Right lobe of liver (tissue), 6 donors: ENCODE measurements around the gene CHMP6. TPM values are rescaled to one million over a fixed set of nuclear protein-coding genes. Genes with fewer than 3 reads are reported as not detected.

Source experiments
- ATAC-seq, 4 donors: fragments of 200-7000 bp; cut with Tn5 transposase; one replicate each; pipeline ENCODE4 v1.9.1; 2020; ENCODE audit warnings: mild to moderate bottlenecking in 4 of 4, moderate library complexity in 4 of 4
- DNase-seq, 3 donors: peaks; one replicate each; pipeline ENCODE4 v3.0.0-alpha.2; 2020
- H3K27ac ChIP-seq, 3 donors: fragments of 200-600 bp; one replicate each; pipeline ENCODE4 v1.8.0; 2022
- H3K27me3 ChIP-seq, 2 donors: fragments of 200-600 bp; one replicate each; pipeline ENCODE4 v1.8.0; 2022
- H3K36me3 ChIP-seq, 4 donors: fragments of 200-600 bp; sonication (generic) in 1 of 4; one replicate each; pipeline versions ENCODE4 v1.5.1 to v1.8.0; 2017 to 2022; ENCODE audit warnings: control low read depth in 1 of 4
- H3K4me1 ChIP-seq, 4 donors: fragments of 200-600 bp; sonication (generic) in 1 of 4; one replicate each; pipeline versions ENCODE4 v1.5.1 to v1.8.0; 2017 to 2022; ENCODE audit warnings: control low read depth in 1 of 4
- H3K4me3 ChIP-seq, 3 donors: fragments of 200-600 bp; one replicate each; pipeline ENCODE4 v1.8.0; 2022
- H3K9me3 ChIP-seq, 4 donors: fragments of 200-600 bp; sonication (generic) in 1 of 4; one replicate each; pipeline versions ENCODE4 v1.5.1 to v1.8.0; 2017 to 2022; ENCODE audit warnings: control low read depth in 1 of 4
- POLR2A ChIP-seq: fragments of 450-650 bp; IDR thresholded peaks from one replicate; pipeline ENCODE4 v1.6.1; 2017; ENCODE audit warnings: antibody characterized with exemption, mild to moderate bottlenecking
- WGBS: methylation state at CpG from one replicate; pipeline ENCODE4 v1.1.6; 2018; ENCODE audit warnings: low coverage, low lambda C conversion rate; ENCODE audit not compliant: insufficient coverage; ENCODE audit errors: missing lambda C conversion rate; 5-methylcytosine and 5-hydroxymethylcytosine counted together
- intact Hi-C, 2 donors: fragments of 100-400 bp; cut with DNase I; formaldehyde crosslinking; loops; one replicate each; pipeline versions ENCODE4 v1.11.2 to v1.14.1; 2022
- total RNA-seq, 6 experiments: library from RNA; depleted of rRNA in 2 of 6; stranded (reverse); fragments of >200 nt in 2 of 6; fragmentation: NEBNext Ultra II Directional in 3 of 6; extraction: Animal tissue kit (Norgen Biotek cat#: 25700) in 3 of 6; gene quantifications; one replicate each; pipeline versions ENCODE4 v1.1.0 to v1.2.4, GENCODE V29; 2016 to 2023
- TF ChIP-seq, protein P1 (sequence below), 4 donors: fragments of 200-600 bp in 3 of 4; fragments of 450-650 bp in 1 of 4; IDR thresholded peaks; one replicate each; pipeline versions ENCODE4 v1.5.1 to v1.8.0; 2016 to 2022; ENCODE audit warnings: antibody characterized with exemption in 4 of 4, mild to moderate bottlenecking in 2 of 4
- donor health status: DM: no; HTN: yes; CAD: no.
- donor health status: DM: no; HTN: no; CAD: no.
- donor health status: DM: no; HTN: no; CAD: no.
- donor health status: DM: no; HTN: yes; CAD: no.
- donor health status: DM: no; HTN: yes; CAD: no.

The CHMP6 gene
- total RNA-seq, 6 experiments from 2014 or later: 13.4 to 27.8 (median 15.6) TPM

DNA sequence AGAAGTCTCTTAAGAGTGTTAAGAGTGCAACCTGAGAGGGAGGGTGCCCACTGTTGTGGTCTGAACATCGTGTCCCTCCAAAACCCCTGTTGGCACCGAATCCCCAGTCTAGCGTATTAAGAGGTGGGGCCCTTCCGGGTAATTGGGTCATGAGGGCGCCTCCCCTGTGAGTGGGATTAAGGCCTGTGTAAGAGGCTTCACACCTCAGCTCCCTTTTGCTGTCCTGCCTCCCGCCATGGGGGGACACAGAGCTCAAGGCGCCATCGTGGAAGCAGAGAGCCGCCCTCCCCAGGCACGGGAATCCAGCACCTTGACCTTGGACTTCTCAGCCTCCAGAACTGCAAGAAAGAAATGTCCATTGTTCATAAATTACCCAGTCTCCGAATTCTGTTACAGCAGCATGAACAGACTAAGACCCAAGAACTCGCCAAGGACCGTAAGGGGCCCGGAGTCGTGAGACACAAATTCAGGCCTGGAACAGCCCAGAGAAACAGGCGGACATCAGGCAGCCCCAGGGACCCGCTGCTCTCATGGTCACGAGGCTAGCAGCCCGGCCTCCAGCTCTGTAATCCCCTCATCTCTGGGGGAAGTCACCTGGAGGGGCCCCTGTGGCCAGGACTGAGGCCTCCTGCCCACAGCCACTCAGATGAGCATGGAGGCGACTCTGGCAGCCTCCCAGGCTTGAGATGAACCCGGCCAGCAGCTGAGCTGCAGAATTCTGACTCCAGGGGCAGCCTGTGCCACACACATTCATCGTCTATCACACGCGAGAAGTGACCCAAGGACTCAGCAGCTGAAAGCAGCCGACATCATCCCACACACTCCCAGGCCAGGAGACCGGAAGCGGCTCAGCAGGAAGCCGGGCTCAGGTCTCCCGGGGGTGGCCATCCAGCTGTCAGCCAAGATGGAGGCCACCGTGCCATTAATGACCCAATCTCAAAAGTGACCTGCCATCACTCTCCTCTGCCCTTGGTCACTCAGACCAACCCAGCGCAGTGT, 12.8 kb upstream of the CHMP6 start:
- H3K27me3 ChIP-seq: no peaks in the 10 kb centered on the region
- no peaks in the 10 kb centered on the region for H3K9me3 ChIP-seq
- no peak overlapping the region for H3K4me3 ChIP-seq
- TF ChIP-seq POLR2A: no peak
- TF ChIP-seq, protein P1, sequence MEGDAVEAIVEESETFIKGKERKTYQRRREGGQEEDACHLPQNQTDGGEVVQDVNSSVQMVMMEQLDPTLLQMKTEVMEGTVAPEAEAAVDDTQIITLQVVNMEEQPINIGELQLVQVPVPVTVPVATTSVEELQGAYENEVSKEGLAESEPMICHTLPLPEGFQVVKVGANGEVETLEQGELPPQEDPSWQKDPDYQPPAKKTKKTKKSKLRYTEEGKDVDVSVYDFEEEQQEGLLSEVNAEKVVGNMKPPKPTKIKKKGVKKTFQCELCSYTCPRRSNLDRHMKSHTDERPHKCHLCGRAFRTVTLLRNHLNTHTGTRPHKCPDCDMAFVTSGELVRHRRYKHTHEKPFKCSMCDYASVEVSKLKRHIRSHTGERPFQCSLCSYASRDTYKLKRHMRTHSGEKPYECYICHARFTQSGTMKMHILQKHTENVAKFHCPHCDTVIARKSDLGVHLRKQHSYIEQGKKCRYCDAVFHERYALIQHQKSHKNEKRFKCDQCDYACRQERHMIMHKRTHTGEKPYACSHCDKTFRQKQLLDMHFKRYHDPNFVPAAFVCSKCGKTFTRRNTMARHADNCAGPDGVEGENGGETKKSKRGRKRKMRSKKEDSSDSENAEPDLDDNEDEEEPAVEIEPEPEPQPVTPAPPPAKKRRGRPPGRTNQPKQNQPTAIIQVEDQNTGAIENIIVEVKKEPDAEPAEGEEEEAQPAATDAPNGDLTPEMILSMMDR (IDR thresholded peaks at IDR 0.05): no peak
- DNase-seq (peak in 1 of 3 donors; percentile 39), ATAC-seq (peak in 1 of 4 donors; percentile 26)
- H3K27ac ChIP-seq: no peak overlapping the region
- no peaks in the 10 kb centered on the region for H3K4me1 ChIP-seq
- H3K36me3 ChIP-seq: no peaks in the 10 kb centered on the region
- intact Hi-C loops: no loop called here
- WGBS: 90% methylated on average over 3 of the region's 31 CpGs

DNA sequence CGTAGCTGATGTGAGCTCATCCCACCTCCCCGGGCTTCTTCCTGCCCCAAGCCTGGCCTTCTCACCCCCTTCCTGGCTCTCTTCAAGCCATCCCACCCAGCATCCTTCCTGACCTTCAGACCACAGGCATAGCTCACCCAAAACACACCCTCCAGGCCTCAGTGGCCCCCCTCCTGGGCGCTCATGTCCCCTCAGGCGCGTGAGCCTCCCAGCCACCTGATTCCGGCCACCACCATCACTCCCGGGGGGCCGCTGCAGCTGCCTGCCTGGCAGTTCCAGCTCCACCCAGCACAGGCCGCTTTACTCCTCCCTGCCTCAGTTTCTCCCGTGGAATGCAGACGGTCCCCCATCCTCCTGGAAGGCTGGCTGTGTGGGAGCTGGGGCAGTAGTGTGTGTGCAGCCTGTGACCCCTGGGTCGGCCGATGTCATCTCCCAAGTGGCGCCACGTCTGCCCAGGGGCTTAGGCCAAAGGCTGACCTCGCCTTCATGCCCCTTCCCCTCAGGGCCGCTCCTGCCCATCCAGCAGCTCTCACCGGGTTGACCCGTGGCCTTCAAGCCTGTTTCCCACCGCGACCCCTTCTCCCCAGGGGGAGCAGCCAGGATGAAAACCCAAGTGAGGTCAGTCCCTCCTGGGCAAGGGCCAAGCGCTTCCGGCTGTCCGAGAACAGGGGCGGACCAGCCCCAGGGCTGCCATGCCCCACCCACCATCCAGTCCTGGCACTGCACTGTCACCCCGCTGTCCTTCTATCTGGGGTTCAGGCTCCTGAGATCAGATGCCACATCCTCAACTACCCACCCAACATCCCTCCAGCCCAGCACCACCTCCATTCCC, 11.9 kb upstream of the CHMP6 start:
- Histone ChIP-seq H3K36me3 (no peaks in the 10 kb centered on the region), H3K4me1 (no peaks in the 10 kb centered on the region), H3K9me3 (no peaks in the 10 kb centered on the region), H3K27ac (no peak overlapping the region), H3K27me3 (no peaks in the 10 kb centered on the region), H3K4me3 (no peak overlapping the region)
- DNase-seq: no peak
- ATAC-seq: peak in 1 of 4 donors; percentile 3
- TF ChIP-seq, protein P1 (IDR thresholded peaks at IDR 0.05): no peak
- no peak for TF ChIP-seq POLR2A
- 95% methylated on average over 4 of the region's 26 CpGs for WGBS
- intact Hi-C loops: loop anchor here (5.0 kb wide), 2 partner anchors 552 to 557 kb away; no protein-coding TSS in a partner anchor

DNA sequence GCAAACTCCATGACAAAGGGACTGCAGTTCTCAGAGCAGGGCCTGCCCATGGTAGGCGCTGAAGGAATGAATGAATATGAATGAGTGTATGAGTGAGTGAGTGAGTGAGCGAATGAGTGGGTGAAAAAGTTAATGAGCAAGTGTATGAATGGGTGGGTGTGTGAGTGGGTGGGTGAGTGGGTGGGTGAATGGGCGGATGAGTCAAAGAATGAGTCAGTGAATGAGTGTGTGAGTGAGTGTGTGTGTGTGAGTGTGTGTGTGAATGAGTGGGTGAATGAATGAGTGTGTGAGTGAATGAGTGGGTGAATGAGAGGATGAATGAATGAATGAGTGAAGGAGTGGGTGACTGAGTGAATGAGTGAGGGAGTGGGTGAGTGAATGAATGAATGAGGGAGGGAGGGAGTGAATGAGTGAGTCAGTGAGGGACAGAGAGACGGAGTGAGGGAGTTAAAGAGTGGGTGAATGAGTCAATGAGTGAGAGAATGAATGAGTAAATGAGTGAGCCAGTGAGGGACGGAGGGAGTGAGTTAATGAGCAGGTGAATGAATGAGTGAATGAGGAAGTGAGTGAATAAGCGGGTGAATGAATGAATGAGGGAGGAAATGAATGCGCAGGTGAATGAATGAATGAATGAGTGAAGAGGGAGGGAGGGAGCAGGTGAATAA, 11.1 kb upstream of the CHMP6 start:
- no peaks in the 10 kb centered on the region for H3K4me1 ChIP-seq
- H3K36me3 ChIP-seq: no peaks in the 10 kb centered on the region
- intact Hi-C loops: loop anchor here (5.0 kb wide), 2 partner anchors 553 to 558 kb away; no protein-coding TSS in a partner anchor
- H3K27me3 ChIP-seq: no peaks in the 10 kb centered on the region
- ATAC-seq (no peak), DNase-seq (no peak)
- 57% methylated on average over 7 of the region's 7 CpGs for WGBS
- no peak overlapping the region for H3K27ac ChIP-seq
- H3K4me3 ChIP-seq: no peak overlapping the region
- H3K9me3 ChIP-seq: no peaks in the 10 kb centered on the region
- TF ChIP-seq, protein P1 (IDR thresholded peaks at IDR 0.05): no peak
- TF ChIP-seq POLR2A: no peak
